Measurements from ENCODE around the gene CCDC78. TPM values are rescaled to one million over a fixed set of nuclear protein-coding genes. Genes with fewer than 3 reads are reported as not detected.

Gene CCDC78
- total and polyA plus RNA-seq, 2 donors (not counting 3 experiments of a cell fraction or from before 2014, with no cell fraction given) = 0.50 to 1.3 TPM

DNA sequence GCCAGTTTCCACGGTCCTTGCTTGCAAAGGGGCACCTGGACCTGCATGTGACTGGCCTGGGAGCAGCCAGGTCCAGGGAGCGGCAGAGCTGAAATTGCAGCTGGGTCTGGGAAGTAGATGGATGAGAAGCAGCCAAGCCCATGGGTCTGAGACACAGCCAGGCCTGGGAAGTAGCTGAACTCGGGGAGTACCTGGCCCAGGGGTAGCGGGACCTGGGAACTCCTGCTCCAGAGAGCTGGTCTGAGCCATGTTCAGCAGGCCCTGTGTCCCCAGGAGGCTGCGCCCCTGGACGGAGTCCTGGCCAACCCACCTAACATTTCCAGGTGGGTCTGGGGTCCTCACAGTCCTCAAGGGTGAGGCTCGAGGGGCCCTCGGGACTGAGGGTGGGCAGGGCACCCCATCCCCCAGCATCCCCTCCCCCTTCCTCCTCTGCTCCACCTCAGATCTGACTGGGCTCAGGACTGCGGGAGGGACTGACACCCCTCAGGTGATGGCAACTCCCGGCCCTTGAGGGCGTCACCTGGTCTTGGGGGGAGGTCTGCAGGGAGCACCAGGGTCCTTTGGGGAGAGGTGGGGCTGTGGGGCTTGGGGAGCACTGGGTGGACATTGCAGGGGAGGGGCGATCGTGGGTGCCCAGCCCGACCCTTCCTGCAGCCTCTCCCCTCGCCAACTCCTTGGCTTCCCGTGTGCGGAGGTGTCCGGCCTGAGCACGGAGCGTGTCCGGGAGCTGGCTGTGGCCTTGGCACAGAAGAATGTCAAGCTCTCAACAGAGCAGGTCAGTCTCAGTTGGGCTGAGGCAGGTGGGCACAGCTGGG is 37.3 kb upstream of the CCDC78 start:
- Histone ChIP-seq H3K79me2 (ENCODE audit: control insufficient read depth, insufficient read depth, low read length) (no peaks in the 10 kb centered on the region), H3K4me3 (replicated peaks in 1 of 3; ENCODE audit: insufficient read depth in 1 of 3, low read depth in 1 of 3, low read length in 3 of 3) (no peak overlapping the region), H3K9ac (replicated peaks; ENCODE audit: extremely low read depth, insufficient read depth, low read length) (no peak overlapping the region), H4K20me1 (replicated peaks; ENCODE audit: control insufficient read depth, extremely low read depth, insufficient read depth, low read length) (no peaks in the 10 kb centered on the region), H3K27me3 (ENCODE audit: control insufficient read depth in 2 of 2, insufficient read depth in 2 of 2, low read length in 2 of 2) (no peaks in the 10 kb centered on the region), H3K4me2 (ENCODE audit: insufficient read depth, low read length) (no peak overlapping the region), H2AFZ (ENCODE audit: low read depth, low read length) (no peak overlapping the region), H3K9me1 (replicated peaks; ENCODE audit: control insufficient read depth, extremely low read depth, insufficient read depth, low read length) (no peaks in the 10 kb centered on the region), H3K27ac (ENCODE audit: insufficient read depth, low read depth, low read length) (no peak overlapping the region), H3K9me3 (replicated peaks; ENCODE audit: control insufficient read depth, insufficient read depth, low read length) (no peaks in the 10 kb centered on the region), H3K4me1 (ENCODE audit: control insufficient read depth, extremely low read depth, insufficient read depth, low read length) (no peaks in the 10 kb centered on the region), H3K36me3 (ENCODE audit: control insufficient read depth in 2 of 2, extremely low read depth in 1 of 2, insufficient read depth in 2 of 2, low read length in 2 of 2) (no peaks in the 10 kb centered on the region)
- dilution Hi-C loops (cut with MboI; ENCODE audit: extremely low pct_ligation_motif_present, low sequenced_read_pairs) (no loop called here), intact Hi-C loops (cut with micrococcal nuclease) (no loop called here)
- FAIRE-seq = no peak
- no peak for DNase-seq (ENCODE audit: low read depth, low spot score)
- POLR2A ChIA-PET = no interaction called here
- CTCF ChIA-PET = no interaction called here
- TF ChIP-seq JUN (IDR thresholded peaks at IDR 0.05; ENCODE audit: borderline replicate concordance, insufficient read depth, insufficient read length, low read depth) (no peak), POLR2A (IDR thresholded peaks at IDR 0.05; ENCODE audit: low read depth, low read length) (no peak), FOS (IDR thresholded peaks at IDR 0.05; ENCODE audit: borderline replicate concordance, insufficient read depth, low read length) (no peak)
- TF ChIP-seq, protein P1, sequence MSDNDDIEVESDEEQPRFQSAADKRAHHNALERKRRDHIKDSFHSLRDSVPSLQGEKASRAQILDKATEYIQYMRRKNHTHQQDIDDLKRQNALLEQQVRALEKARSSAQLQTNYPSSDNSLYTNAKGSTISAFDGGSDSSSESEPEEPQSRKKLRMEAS (IDR thresholded peaks at IDR 0.05; ENCODE audit: insufficient read depth, insufficient read length) = no peak
- BruUV-seq (replicated peaks) = no TSS peak

DNA sequence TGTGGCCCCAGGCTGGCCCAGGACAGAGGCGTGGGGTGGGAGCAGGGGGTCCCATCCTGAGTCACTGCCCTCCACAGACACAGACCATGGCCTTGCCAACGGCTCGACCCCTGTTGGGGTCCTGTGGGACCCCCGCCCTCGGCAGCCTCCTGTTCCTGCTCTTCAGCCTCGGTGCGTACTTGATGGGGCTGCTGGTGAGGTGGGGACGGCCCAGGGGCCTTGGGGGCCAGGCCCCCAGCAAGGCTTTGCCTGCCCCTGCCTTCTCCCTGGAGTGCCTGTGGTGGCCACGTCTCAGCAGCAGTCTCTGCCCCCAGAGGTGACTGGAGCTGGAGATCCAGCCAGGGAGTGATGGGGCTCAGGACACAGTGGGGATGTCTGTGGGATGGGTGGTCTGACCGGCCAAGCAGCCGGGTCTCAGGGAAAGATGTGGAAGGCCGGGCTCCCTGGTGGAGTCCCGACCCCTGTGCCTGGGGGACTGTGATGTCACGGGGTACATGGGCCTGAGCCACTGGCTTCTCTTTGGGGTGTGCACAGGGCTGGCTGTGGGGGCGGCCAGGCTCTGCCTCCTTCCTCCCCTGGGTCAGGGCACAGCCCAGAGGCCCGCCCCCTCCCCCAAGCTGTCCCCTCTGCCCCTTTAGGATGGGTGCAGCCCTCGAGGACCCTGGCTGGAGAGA is 36.5 kb upstream of the CCDC78 start:
- no peak for FAIRE-seq
- dilution Hi-C loops (cut with MboI; ENCODE audit: extremely low pct_ligation_motif_present, low sequenced_read_pairs) = no loop called here

More for the DNA sequence above, 36.5 kb upstream of the CCDC78 start:
- H3K36me3 ChIP-seq (ENCODE audit: control insufficient read depth in 2 of 2, extremely low read depth in 1 of 2, insufficient read depth in 2 of 2, low read length in 2 of 2) = no peaks in the 10 kb centered on the region
- H3K9me3 ChIP-seq (replicated peaks; ENCODE audit: control insufficient read depth, insufficient read depth, low read length) = no peaks in the 10 kb centered on the region
- ChIA-PET POLR2A (no interaction called here), CTCF (no interaction called here)
- TF ChIP-seq, protein P1 (IDR thresholded peaks at IDR 0.05; ENCODE audit: insufficient read depth, insufficient read length) = no peak
- TF ChIP-seq POLR2AphosphoS5 (IDR thresholded peaks at IDR 0.05; ENCODE audit: insufficient read depth, low read depth, low read length) (no peak), POLR2A (IDR thresholded peaks at IDR 0.05; ENCODE audit: low read depth, low read length) (no peak), FOS (IDR thresholded peaks at IDR 0.05; ENCODE audit: borderline replicate concordance, insufficient read depth, low read length) (no peak), GATA2 (IDR thresholded peaks at IDR 0.05; ENCODE audit: insufficient read depth, insufficient read length, low read depth, low read length) (no peak), EZH2 (IDR thresholded peaks at IDR 0.05; ENCODE audit: borderline replicate concordance, low read depth, low read length, severe bottlenecking) (no peak), MYC (IDR thresholded peaks at IDR 0.05; ENCODE audit: low read depth, low read length) (no peak), JUN (IDR thresholded peaks at IDR 0.05; ENCODE audit: borderline replicate concordance, insufficient read depth, insufficient read length, low read depth) (no peak)
- TF ChIP-seq, protein P2, sequence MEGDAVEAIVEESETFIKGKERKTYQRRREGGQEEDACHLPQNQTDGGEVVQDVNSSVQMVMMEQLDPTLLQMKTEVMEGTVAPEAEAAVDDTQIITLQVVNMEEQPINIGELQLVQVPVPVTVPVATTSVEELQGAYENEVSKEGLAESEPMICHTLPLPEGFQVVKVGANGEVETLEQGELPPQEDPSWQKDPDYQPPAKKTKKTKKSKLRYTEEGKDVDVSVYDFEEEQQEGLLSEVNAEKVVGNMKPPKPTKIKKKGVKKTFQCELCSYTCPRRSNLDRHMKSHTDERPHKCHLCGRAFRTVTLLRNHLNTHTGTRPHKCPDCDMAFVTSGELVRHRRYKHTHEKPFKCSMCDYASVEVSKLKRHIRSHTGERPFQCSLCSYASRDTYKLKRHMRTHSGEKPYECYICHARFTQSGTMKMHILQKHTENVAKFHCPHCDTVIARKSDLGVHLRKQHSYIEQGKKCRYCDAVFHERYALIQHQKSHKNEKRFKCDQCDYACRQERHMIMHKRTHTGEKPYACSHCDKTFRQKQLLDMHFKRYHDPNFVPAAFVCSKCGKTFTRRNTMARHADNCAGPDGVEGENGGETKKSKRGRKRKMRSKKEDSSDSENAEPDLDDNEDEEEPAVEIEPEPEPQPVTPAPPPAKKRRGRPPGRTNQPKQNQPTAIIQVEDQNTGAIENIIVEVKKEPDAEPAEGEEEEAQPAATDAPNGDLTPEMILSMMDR (IDR thresholded peaks at IDR 0.05; ENCODE audit: extremely low read depth in 1 of 2, insufficient read depth in 1 of 2, low read depth in 1 of 2, low read length in 2 of 2) = no peak
- H3K27me3 ChIP-seq (ENCODE audit: control insufficient read depth in 2 of 2, insufficient read depth in 2 of 2, low read length in 2 of 2) = no peaks in the 10 kb centered on the region
- BruUV-seq (replicated peaks) = no TSS peak
- H2AFZ ChIP-seq (ENCODE audit: low read depth, low read length) = no peak overlapping the region
- H4K20me1 ChIP-seq (replicated peaks; ENCODE audit: control insufficient read depth, extremely low read depth, insufficient read depth, low read length) = no peaks in the 10 kb centered on the region
- H3K9ac ChIP-seq (replicated peaks; ENCODE audit: extremely low read depth, insufficient read depth, low read length) = no peak overlapping the region
- no peaks in the 10 kb centered on the region for H3K4me1 ChIP-seq (ENCODE audit: control insufficient read depth, extremely low read depth, insufficient read depth, low read length)
- no peaks in the 10 kb centered on the region for H3K79me2 ChIP-seq (ENCODE audit: control insufficient read depth, insufficient read depth, low read length)
- no peak overlapping the region for H3K4me2 ChIP-seq (ENCODE audit: insufficient read depth, low read length)
- no peaks in the 10 kb centered on the region for H3K9me1 ChIP-seq (replicated peaks; ENCODE audit: control insufficient read depth, extremely low read depth, insufficient read depth, low read length)
- DNase-seq (ENCODE audit: low read depth, low spot score) = no peak
- no peak overlapping the region for H3K4me3 ChIP-seq (replicated peaks in 1 of 3; ENCODE audit: insufficient read depth in 1 of 3, low read depth in 1 of 3, low read length in 3 of 3)
- no peak overlapping the region for H3K27ac ChIP-seq (ENCODE audit: insufficient read depth, low read depth, low read length)
- intact Hi-C loops (cut with micrococcal nuclease) = no loop called here
